NCI-H524 treated with DMSO at 0.1 percent for 48 hours (cell line): ENCODE measurements around the gene ATP6V1F.
A peak's percentile ranks its signal among the peaks of the same experiment; 100 is the strongest.

Experiments
- DNase-seq: peaks from one replicate; lab custom pipeline; 2025; lab: John Stamatoyannopoulos, UW

ATP6V1F gene, protein sequence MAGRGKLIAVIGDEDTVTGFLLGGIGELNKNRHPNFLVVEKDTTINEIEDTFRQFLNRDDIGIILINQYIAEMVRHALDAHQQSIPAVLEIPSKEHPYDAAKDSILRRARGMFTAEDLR

GRCh38 chr7:128862571-128863432, at the start of gene ATP6V1F:
Gene ATP6V1F, plus strand, starts transcription at chr7:128862856. Its CDS starts 49 bp downstream, at chr7:128862905.
- DNase-seq = peak; percentile 81

GRCh38 chr7:128814499-128814898, 48.2 kb upstream of the ATP6V1F start:
- DNase-seq = no peak

DNA sequence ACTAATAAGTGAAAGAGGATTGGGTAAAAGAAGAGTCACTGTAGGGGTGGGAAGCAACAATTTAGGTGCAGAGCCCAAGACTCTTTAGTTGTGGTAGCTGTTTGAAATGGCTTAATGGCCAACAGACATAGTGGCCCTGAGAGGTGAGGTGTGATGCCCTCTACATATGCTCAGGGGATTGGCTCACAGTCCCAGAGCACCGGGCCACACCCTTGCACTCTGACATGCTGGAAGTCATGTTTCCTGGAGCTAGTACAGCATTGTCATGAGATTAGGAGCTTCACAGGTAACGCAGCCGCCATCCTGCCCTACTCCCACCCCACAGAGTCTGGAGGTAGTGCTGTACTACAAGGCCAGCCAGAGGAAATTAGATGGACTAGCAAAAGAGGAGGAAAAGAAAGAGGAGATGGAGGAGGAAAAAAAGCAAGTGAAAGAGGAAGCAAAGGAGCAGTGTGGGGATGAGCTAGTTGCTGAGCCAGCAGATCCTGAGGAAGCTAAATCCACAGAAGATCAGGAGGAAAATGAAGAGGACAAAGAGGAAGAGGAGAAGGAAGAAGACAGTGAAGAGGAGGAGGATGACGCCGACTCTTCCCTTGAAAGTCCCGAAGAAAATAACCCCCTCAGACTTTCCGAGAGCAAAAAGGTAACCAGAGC, 47.2 kb upstream of the ATP6V1F start:
- DNase-seq = no peak

- no peak for DNase-seq
These were observed 44.0 kb upstream of the ATP6V1F start for GRCh38 chr7:128818694-128819093.

DNA sequence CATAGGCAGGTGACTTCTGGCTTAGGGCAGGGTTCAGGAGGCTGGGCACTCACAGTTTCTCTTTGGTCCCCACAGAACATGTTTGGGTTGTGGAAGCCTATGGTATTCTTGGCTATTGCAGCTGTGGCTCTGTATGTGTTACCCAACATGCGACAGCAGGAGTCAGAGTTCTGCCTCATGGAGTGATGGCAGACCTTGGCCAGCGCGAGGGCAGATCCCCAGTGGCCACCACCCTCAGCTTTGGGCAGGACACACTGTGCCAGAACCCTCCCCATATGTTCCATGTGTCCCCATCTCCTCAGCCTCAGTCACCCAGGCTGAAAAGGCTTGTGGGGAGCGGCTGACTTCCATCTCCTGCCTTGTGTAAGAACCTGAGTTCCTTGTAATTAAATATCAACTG, 40.9 kb upstream of the ATP6V1F start:
- DNase-seq = no peak

DNA sequence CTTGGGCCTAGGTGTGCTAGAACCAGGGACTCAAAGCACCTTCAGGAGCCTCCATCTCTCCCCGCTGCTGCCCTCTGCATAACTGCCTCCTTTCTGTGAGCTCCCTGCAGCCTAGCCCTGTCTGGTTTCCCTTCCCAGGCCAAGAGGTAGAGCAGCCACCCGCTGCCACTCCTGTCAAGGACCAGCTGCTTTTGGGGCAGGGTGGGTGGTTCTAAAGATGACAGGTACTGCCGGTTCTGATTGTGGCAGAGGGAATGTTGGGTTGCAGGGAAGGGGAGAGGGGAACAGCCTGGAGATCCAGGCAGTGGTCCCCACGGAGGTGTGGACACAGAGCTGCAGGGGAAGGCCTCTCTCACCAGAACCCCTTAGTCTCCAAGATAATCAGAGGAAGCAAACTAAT, 36.1 kb upstream of the ATP6V1F start:
- no peak for DNase-seq

- no peak for DNase-seq
These were observed 35.8 kb upstream of the ATP6V1F start for GRCh38 chr7:128826916-128827247.

DNA sequence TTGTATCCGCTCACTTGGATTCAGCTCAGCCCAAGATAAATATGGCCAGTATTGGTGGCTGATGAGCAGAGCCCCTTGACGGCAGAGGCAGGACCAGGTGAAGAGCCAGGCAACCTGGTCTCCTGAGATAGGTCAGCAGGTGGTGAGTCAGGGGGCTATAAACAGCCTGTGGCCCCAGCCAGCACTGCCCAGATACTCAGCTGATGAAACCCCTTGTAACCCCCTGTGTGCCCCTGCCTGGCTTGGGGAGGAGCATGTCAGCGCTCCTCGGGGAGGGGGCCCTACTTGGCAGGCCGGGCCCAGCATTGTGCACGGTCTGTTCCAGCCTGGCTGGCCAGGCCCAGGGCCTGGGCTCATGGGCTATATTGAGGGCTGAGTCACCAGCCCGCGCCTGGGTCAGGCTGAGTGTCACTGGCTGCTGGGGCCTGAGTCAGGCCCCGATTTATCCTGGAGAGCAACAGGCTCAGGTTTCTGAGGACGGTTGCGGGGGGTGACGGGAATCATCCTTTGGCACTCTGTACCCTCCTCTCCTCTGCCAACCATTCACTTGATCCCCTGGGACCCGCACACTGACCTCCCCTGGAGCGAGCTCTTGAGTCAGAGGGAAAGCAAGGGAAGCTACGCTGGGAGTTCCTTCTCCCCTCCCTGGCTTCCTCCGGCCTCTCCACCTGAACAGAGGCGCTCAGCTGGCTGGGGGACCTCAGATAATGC, 35.3 kb upstream of the ATP6V1F start:
- DNase-seq = no peak

DNA sequence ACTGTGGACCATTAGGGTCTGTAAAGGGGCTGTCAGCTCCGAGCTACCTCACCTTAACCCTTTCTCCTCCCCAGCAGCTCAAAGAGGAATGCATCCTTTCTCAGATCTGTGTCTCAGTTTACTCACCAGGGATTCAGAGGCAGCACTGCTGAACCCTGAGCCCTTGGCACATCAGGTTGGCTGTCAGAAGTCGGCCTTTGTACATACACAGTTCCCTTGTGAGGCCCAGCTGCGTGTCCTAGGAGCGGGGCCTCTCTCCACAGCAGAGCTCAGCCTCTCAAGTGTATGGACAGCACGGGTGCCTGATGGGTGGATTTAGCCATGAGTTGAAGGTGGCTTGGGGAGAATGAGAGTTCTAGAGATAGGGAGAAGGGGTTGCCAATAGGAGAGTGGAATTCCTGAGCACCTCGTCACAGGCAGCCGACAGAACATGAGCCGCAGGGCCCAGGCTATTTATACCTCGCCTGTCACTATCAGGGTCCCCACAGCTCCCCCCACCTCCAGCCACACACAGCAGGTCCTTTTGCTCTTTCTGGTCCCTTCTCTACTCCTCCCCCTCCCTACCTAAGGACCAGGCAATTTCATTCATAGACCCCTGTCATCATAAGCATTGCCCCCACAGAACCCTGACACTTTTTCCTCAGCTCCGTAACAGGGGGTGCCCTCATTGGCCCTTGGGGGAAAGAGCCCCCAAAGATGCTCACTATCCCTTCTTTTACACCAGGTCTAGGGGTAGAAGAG, 34.5 kb upstream of the ATP6V1F start:
- DNase-seq = no peak

DNA sequence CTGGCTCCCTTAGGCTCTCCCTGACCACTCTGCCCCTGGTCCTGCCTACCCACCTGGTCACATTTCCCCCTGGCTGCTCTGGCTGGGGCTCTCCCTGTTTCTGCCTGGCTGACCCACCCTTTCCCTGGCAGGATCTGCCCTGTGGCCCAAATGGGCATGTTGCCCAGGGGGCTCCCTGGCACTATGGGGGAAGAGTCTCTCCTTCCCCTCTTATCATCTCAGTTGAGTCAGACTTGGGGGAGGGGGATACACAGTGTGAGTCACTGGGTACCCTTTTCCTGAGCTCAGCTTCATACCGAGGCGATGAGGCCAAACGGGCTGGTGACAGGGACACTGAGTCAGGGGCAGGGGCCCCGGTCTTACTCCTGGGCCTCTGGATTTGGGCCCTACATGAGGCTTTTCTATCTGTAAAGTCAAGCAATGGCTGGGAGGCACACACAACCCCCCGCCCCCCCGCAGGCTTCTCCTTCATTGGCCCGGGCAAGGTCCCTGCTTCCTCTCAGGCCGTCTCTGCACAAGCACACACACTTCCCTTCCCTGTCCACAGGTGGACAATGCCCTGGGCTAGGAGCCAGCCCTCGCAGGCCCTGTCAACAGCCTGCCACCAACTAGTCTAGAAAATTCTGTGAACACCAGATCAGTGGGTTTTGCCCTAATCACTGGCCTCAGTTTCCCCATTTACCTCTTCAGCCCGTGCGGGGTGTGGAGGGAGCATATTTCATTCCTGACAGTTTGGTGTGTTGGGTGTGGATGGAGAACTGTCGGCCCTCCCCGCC, 33.1 kb upstream of the ATP6V1F start:
- no peak for DNase-seq

DNA sequence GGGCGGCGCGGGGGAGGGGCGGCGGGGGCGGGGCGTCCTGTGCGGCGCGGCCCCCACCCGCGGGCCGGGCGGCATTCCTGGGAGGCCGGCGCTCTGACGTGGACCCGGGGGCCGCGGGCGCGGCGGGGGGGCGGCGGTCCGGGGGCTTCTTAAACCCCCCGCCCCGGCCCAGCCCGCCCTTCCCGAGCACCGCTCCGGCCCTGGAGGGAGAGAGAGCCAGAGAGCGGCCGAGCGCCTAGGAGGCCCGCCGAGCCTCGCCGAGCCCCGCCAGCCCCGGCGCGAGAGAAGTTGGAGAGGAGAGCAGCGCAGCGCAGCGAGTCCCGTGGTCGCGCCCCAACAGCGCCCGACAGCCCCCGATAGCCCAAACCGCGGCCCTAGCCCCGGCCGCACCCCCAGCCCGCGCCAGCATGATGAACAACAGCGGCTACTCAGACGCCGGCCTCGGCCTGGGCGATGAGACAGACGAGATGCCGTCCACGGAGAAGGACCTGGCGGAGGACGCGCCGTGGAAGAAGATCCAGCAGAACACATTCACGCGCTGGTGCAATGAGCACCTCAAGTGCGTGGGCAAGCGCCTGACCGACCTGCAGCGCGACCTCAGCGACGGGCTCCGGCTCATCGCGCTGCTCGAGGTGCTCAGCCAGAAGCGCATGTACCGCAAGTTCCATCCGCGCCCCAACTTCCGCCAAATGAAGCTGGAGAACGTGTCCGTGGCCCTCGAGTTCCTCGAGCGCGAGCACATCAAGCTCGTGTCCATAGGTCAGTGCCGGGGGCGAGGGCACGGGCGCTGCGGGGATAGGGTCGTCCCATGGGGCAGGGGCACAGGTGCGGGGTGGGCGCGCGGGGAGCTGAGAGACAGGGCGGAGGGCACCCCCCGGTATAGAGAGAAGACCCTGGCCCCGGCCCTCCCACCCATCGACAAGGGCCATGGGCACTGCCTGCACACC, 32.2 kb upstream of the ATP6V1F start, which contains the start of gene FLNC:
FLNC (plus strand) TSS at position 176 of the 947 bp plus-strand sequence; CDS start at position 408, 232 bp downstream.
- no peak for DNase-seq

DNA sequence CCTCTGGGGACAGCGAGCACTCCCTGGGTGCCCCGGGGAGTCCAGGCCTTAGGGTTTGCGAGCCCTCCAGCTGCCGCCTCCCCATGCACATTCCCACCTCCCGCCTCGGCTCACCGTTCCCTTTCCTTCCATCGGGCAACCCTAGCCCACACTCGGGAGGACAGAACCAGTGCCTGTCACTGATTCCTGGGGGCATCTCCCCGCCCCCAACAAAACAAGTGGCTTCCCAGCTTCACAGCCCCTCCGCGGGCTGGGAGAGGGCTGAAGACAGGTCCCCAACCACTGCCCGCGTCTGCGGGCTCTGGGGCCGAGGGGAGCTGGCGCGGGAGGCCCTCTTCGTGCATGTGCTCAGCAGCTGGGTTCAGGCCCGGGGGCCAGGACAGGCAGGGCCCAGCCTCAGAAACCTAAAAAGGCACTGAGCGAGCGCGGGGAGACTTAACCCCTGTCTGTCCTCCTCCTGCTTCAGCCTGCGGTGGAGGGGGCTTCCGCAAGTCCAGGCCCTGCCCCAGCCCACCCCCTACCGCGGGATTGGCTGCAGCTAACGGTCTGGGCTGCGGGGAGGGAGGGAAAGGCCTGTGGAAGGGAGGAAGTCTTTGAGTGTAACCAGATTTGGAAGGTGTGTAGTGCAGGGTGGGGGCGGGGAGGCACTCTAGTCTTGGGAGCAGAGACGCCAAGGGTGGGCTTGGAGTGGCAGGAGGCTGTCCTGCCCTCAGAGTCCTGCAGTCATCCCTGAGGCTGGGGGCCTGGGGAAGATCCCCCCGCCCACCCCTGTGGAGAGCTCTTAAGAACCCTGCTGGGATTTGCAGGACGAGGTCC, 31.3 kb upstream of the ATP6V1F start:
- peak; percentile 25 for DNase-seq

DNA sequence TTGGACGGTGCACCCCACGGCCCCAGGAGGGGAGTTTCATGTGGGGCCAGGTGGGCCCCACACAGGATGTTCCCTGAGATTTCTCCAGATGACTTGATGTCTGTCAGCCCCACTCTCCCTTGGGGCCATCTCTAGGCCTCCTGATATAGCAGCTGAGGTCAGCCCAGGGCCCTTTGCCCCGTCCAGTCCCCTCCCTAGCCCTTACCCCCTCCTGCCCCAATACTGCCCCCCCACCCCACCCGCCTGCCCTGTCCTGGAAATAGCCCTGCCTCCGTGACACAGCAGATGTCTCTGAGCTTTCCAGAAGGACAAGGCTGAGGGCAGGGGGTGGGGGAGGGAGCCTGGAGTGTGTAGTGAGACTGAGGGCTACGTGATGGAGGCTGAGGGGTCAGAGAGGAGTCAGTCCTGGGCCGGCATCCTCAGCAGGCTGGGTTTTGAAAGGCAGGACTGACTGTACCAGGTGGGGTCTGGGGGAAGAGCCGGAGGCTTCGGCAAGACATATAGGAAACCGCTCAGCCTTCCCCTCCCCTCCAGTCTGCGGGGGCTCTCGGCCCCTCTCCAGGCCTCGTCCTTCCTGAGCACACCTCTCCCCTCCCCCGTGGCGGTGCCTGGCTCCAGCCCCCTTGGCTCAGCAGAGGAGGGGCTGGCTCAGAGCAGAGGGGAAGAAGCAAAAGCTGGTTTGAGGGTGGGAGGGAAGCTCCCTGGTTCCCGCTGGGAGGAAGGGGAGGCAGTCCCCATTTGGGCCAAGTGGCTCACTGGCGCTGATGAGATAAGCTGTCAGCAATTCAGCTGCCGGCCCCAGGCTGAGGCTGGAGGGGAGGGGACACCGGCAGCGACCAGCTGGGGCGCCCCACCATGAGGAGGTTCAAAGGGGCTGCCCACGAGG, 30.4 kb upstream of the ATP6V1F start:
- DNase-seq = peak; percentile 41

DNA sequence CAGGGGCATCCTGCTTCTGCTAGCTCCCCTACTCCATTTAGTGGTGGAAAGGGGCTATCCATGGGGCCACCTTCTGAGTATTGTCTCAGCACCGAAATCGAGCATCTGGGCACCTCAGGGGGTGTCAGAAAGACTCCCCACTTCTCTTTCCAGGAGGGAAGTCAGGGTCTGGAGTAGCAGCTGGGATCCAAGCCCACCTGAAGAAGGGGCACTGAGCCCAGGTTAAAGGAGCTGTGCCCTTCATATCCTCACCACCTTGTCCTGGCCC, 29.8 kb upstream of the ATP6V1F start:
- no peak for DNase-seq

- peak; percentile 84 for DNase-seq
These were observed 29.3 kb upstream of the ATP6V1F start for GRCh38 chr7:128833148-128833945.

DNA sequence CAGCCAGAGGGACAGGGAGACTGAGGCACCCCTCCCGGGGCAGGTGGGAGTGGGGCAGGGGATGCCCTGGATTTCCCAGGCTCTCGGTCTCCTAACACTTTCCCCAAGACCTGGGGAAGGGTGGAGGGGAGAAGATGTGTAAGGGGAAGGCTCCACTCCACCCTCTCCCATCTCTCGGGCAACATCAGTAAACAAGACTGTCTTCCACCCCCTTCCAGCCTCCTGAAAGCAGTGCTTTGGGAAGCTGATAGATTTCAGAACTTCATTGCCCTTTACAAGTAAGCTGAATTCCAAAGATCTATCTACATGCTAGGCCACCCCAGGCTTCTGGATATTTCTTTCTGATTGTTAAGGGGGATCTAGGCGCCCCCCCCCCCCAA, 28.7 kb upstream of the ATP6V1F start:
- no peak for DNase-seq

DNA sequence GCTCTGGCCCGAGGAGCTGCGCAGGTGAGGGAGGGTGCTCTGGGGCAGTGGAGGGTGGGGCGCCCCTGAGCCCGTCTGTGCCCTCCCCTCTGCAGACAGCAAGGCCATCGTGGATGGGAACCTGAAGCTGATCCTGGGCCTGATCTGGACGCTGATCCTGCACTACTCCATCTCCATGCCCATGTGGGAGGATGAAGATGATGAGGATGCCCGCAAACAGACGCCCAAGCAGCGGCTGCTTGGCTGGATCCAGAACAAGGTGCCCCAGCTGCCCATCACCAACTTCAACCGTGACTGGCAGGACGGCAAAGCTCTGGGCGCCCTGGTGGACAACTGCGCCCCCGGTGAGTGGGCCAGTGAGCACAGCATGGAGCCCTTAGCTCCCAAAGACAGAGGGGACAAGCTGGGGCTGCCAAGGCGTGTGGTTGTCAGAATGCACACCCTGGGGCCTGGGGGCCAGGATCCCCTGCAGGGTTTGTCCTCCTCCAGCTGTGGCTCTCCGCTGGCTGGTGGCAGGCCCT, 27.4 kb upstream of the ATP6V1F start:
- no peak for DNase-seq
